ENCODE data around the gene NSUN2.
"Not testable (repeated sequence)": the region's sequence is repeated elsewhere in the genome, so short reads cannot be mapped to it uniquely, and the experiment has no call there.

NSUN2 gene

DNA sequence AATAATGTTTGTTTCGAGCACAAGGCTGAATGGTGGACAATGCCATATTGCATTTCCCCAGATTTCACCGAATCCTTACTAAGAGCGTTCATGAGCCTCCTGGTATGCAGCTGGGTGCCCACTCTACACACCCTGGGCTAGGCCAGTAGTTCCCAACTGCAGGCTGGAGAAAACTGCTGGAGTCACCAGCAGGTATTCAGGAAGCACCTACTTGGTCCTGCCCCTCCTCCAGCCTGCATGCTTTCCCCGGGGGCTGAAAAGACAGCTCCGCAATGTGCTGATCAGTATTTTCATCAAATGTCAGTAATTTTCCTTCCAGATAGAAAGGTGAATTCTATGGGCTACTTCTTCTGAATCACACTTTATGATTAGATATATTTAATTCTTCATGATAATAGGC, 34.8 kb upstream of the NSUN2 start:
- Histone ChIP-seq H3K9ac (ENCODE audit: low read length) (no peak overlapping the region), H3K4me1 (ENCODE audit: insufficient read depth, low read length) (no peaks in the 10 kb centered on the region), H3K27me3 (ENCODE audit: control insufficient read depth in 1 of 2, insufficient read depth in 2 of 2, low read length in 2 of 2) (no peaks in the 10 kb centered on the region), H3K27ac (ENCODE audit: low read depth, low read length) (no peak overlapping the region), H3K4me3 (ENCODE audit: low read depth in 1 of 2, low read length in 2 of 2) (no peak overlapping the region), H3K9me3 (ENCODE audit: low read length) (no peaks in the 10 kb centered on the region), H3K36me3 (ENCODE audit: insufficient read depth, low read length) (no peaks in the 10 kb centered on the region)

DNA sequence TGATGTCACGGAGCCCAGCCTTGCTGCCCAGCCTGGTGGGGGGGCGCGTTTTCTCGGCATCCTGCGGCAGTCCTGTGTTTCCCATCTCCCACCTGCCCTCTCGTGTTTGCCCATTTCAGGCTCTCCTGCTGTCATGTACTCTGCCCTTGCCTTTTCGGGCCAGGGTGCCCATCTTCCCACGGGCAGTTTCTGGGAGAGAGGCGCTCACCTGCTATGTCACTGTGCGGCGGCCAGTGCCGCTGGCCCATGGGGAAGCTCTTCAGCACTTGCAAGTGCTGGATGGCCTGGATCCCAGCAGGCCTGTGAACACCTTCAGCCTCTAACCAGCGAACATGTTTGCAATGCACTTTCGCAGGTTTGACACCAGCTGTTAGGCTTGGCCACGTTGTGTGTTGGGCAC, 33.9 kb upstream of the NSUN2 start:
- no peak overlapping the region for H3K27ac ChIP-seq (ENCODE audit: low read depth, low read length)
- H3K9ac ChIP-seq (ENCODE audit: low read length): no peak overlapping the region
- no peaks in the 10 kb centered on the region for H3K27me3 ChIP-seq (ENCODE audit: control insufficient read depth in 1 of 2, insufficient read depth in 2 of 2, low read length in 2 of 2)
- no peak overlapping the region for H3K4me3 ChIP-seq (ENCODE audit: low read depth in 1 of 2, low read length in 2 of 2)
- no peaks in the 10 kb centered on the region for H3K9me3 ChIP-seq (ENCODE audit: low read length)
- no peaks in the 10 kb centered on the region for H3K4me1 ChIP-seq (ENCODE audit: insufficient read depth, low read length)
- no peaks in the 10 kb centered on the region for H3K36me3 ChIP-seq (ENCODE audit: insufficient read depth, low read length)

DNA sequence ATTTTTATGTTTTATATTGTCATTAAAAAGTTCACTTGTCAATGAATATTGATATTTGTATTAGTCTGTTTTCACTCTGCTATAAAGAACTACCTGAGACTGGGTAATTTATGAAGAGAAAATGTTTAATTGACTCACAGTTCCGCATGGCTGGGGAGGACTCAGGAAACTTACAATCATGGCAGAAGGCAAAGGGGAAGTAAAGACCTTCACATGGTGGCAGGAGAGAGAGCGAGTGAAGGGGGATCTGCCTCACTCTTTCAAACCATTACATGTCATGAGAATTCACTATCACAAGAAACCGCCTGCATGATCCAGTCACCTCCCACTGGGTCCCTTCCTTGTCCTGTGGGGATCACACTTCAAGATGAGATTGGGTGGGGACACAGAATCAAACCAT, 27.8 kb upstream of the NSUN2 start:
- Histone ChIP-seq H3K9ac (ENCODE audit: low read length) (no peak overlapping the region), H3K27me3 (ENCODE audit: control insufficient read depth in 1 of 2, insufficient read depth in 2 of 2, low read length in 2 of 2) (no peaks in the 10 kb centered on the region), H3K9me3 (ENCODE audit: low read length) (no peaks in the 10 kb centered on the region), H3K4me3 (ENCODE audit: low read depth in 1 of 2, low read length in 2 of 2) (no peak overlapping the region), H3K4me1 (ENCODE audit: insufficient read depth, low read length) (no peaks in the 10 kb centered on the region), H3K36me3 (ENCODE audit: insufficient read depth, low read length) (peaks cover 13% of the 10 kb centered on the region), H3K27ac (ENCODE audit: low read depth, low read length) (no peak overlapping the region)

DNA sequence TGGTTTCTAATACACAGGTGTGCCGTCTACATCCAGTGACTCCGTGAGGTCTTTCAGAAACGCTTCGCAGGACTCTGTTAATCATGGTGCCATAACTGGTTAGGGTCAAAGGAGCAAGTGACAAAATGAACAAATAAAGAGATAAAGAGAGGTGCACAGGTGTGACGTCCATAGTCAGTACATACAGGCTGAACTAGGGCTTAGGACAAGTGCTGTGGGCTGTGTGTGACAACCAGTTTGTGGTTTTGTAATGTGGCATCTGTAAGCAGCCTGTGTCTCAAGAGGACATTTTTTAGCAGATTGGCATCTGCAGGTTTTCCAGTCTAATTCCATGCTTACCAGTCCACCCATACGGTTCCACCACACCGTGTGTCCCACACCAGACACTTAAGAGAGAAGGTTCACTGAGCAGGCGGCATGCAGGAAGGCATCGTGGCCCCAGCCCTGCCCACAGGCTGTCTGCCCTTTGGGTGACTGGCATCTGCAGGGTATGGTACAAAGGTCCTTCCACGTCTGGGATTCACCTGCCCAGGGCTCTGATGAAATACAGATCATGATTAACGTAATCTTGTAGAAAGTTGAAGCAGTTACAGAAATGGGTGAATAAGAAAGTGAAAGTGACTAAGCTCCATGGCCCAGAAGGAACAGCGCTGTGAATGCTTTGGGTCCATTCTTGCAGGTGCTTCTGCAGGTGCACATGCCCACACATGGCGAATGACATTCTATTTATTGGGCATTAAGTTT, 27.3 kb upstream of the NSUN2 start:
- no peak overlapping the region for H3K27ac ChIP-seq (ENCODE audit: low read depth, low read length)
- no peaks in the 10 kb centered on the region for H3K9me3 ChIP-seq (ENCODE audit: low read length)
- H3K4me1 ChIP-seq (ENCODE audit: insufficient read depth, low read length): no peaks in the 10 kb centered on the region
- H3K9ac ChIP-seq (ENCODE audit: low read length): no peak overlapping the region
- H3K4me3 ChIP-seq (ENCODE audit: low read depth in 1 of 2, low read length in 2 of 2): no peak overlapping the region
- no peaks in the 10 kb centered on the region for H3K27me3 ChIP-seq (ENCODE audit: control insufficient read depth in 1 of 2, insufficient read depth in 2 of 2, low read length in 2 of 2)
- H3K36me3 ChIP-seq (ENCODE audit: insufficient read depth, low read length): peaks cover 13% of the 10 kb centered on the region

DNA sequence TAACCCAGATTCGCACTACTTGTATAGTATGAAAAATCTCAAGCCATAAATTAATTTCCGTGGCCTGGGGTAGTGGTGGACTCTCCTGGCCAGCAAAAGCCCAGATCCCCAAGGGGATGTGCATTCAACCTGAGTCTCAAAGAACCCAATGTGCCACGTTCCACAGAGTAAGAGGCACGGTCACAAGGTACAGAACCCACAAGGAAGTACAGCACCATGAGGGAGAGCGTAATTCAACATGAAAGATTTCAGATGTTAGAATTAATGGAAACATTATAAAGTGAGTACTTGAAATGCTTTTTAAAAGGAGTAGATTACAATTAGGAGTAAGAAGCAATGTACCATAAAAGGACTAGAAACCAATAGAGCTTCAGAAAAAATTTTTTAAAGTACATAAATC, 23.8 kb upstream of the NSUN2 start:
- no peak overlapping the region for H3K4me3 ChIP-seq (ENCODE audit: low read depth in 1 of 2, low read length in 2 of 2)
- H3K9me3 ChIP-seq (ENCODE audit: low read length): no peaks in the 10 kb centered on the region
- no peak overlapping the region for H3K9ac ChIP-seq (ENCODE audit: low read length)
- no peaks in the 10 kb centered on the region for H3K4me1 ChIP-seq (ENCODE audit: insufficient read depth, low read length)
- H3K27me3 ChIP-seq (ENCODE audit: control insufficient read depth in 1 of 2, insufficient read depth in 2 of 2, low read length in 2 of 2): no peaks in the 10 kb centered on the region
- H3K27ac ChIP-seq (ENCODE audit: low read depth, low read length): no peak overlapping the region
- H3K36me3 ChIP-seq (ENCODE audit: insufficient read depth, low read length): peaks cover 13% of the 10 kb centered on the region

DNA sequence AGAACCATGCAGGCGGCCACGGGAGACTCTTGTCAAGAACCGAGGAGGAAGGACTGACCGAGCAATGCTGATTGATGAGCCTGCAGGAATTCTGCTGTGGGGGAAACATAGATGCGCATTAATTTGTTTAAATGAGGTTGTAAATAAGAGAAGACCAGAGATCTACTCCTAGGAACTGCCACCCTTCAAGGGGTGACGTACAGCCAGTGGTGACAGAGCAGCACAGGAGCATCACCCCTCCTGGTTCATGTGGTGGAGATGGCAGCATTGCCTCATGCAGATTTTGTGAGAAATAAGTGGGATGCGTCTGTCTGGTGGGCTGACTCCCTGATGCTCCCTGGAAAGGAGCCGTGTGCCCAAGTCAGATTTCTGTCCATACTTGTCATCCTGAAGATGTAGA, 22.6 kb upstream of the NSUN2 start:
- no peaks in the 10 kb centered on the region for H3K4me1 ChIP-seq (ENCODE audit: insufficient read depth, low read length)
- H3K9me3 ChIP-seq (ENCODE audit: low read length): no peaks in the 10 kb centered on the region
- H3K27ac ChIP-seq (ENCODE audit: low read depth, low read length): no peak overlapping the region
- H3K27me3 ChIP-seq (ENCODE audit: control insufficient read depth in 1 of 2, insufficient read depth in 2 of 2, low read length in 2 of 2): no peaks in the 10 kb centered on the region
- peaks cover 13% of the 10 kb centered on the region for H3K36me3 ChIP-seq (ENCODE audit: insufficient read depth, low read length)
- H3K9ac ChIP-seq (ENCODE audit: low read length): no peak overlapping the region
- H3K4me3 ChIP-seq (ENCODE audit: low read depth in 1 of 2, low read length in 2 of 2): no peak overlapping the region

DNA sequence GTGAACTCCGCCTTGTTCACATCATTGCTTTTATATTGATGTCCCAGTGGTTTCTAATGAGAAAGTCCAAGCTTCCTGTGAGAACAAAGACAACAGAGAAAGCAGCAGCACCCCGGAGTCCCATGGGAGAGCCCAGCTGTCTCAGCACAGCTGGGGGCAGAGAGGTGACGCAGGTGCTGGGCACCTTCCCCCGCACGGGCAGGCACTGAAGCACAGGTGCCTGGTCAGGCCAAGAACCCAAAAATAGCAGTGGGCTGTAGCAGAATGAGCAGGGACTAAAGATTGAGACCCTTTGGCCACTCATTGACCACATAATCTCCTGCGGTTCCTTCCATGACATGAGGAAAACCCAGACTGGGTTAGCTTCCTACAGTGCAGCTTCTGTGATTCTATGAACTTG, 19.2 kb upstream of the NSUN2 start:
- H3K4me3 ChIP-seq (ENCODE audit: low read depth in 1 of 2, low read length in 2 of 2): no peak overlapping the region
- H3K27ac ChIP-seq (ENCODE audit: low read depth, low read length): no peak overlapping the region
- no peaks in the 10 kb centered on the region for H3K27me3 ChIP-seq (ENCODE audit: control insufficient read depth in 1 of 2, insufficient read depth in 2 of 2, low read length in 2 of 2)
- H3K9me3 ChIP-seq (ENCODE audit: low read length): no peaks in the 10 kb centered on the region
- H3K9ac ChIP-seq (ENCODE audit: low read length): no peak overlapping the region
- peaks cover 7% of the 10 kb centered on the region for H3K36me3 ChIP-seq (ENCODE audit: insufficient read depth, low read length)
- no peaks in the 10 kb centered on the region for H3K4me1 ChIP-seq (ENCODE audit: insufficient read depth, low read length)

DNA sequence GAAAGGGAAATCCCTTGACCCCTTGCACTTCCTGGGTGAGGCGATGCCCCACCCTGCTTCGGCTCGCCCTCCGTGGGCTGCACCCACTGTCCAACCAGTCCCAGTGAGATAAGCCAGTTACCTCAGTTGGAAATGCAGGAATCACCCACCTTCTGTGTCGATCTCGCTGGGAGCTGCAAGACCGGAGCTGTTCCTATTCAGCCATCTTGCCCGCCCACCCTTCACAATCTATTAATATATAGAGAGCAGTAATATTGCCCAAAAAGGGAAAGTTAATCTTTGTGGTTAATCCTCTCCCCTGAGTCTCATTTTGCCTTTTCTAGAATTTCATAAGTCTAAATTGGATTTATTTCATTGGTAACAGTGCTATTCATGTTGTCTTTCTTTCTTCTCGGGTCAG, 16.8 kb upstream of the NSUN2 start:
- Histone ChIP-seq H3K27me3 (ENCODE audit: control insufficient read depth in 1 of 2, insufficient read depth in 2 of 2, low read length in 2 of 2) (no peaks in the 10 kb centered on the region), H3K4me1 (ENCODE audit: insufficient read depth, low read length) (no peaks in the 10 kb centered on the region), H3K27ac (ENCODE audit: low read depth, low read length) (no peak overlapping the region), H3K36me3 (ENCODE audit: insufficient read depth, low read length) (peaks cover 5% of the 10 kb centered on the region), H3K4me3 (ENCODE audit: low read depth in 1 of 2, low read length in 2 of 2) (no peak overlapping the region), H3K9ac (ENCODE audit: low read length) (no peak overlapping the region), H3K9me3 (ENCODE audit: low read length) (no peaks in the 10 kb centered on the region)

DNA sequence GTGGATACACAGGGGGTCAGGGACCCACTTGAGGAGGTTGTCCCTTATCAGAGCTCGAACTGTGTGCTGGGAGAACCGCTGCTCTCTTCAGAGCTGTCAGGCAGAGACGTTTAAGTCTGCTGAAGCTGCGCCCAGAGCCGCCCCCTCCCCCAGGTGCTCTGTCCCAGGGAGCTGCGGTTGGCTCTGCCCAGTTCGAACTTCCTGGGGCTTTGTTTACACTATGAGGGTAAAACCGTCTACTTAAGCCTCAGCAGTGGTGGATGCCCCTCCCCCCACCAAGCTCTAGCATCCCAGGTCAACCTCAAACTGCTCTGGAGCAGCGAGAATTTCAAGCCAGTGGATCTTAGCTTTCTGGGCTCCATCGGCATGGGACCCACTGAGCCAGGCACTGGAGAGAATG, 16.3 kb upstream of the NSUN2 start:
- H3K27ac ChIP-seq (ENCODE audit: low read depth, low read length): no peak overlapping the region
- H3K9ac ChIP-seq (ENCODE audit: low read length): no peak overlapping the region
- H3K4me3 ChIP-seq (ENCODE audit: low read depth in 1 of 2, low read length in 2 of 2): no peak overlapping the region
- no peaks in the 10 kb centered on the region for H3K27me3 ChIP-seq (ENCODE audit: control insufficient read depth in 1 of 2, insufficient read depth in 2 of 2, low read length in 2 of 2)
- H3K36me3 ChIP-seq (ENCODE audit: insufficient read depth, low read length): peaks cover 6% of the 10 kb centered on the region
- no peaks in the 10 kb centered on the region for H3K4me1 ChIP-seq (ENCODE audit: insufficient read depth, low read length)
- no peaks in the 10 kb centered on the region for H3K9me3 ChIP-seq (ENCODE audit: low read length)

DNA sequence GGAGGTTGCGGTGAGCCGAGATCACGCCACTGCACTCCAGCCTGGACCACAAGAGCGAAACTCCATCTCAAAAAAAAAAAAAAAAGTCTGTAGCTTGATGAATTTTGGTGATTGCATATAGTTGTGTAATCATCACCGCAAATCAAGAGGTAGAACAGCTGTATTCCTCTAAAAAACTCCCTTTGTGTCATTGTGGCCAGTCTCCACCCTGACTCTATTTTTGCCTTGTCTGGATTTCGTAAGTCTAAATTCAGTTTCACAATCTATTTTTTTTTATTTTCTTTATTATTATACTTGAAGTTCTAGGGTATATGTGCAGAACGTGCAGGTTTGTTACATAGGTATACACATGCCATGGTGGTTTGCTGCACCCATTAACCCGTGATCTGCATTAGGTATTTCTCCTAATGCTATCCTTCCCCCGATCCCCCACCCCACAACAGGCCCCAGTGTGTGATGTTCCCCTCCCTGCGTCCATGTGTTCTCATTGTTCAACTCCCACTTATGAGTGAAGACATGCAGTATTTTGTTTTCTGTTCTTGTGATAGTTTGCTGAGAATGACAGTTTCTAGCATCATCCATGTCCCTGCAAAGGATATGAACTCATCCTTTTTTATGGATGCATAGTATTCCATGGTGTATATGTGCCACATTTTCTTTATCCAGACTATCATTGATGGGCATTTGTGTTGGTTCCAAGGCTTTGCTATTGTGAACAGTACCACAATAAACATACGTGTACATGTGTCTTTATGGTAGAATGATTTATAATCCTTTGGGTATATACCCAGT, 12.9 kb upstream of the NSUN2 start:
- H3K9me3 ChIP-seq (ENCODE audit: low read length); H3K4me3 ChIP-seq (ENCODE audit: low read depth in 1 of 2, low read length in 2 of 2); H3K4me1 ChIP-seq (ENCODE audit: insufficient read depth, low read length); H3K9ac ChIP-seq (ENCODE audit: low read length); H3K27me3 ChIP-seq (ENCODE audit: control insufficient read depth in 1 of 2, insufficient read depth in 2 of 2, low read length in 2 of 2); H3K27ac ChIP-seq (ENCODE audit: low read depth, low read length); H3K36me3 ChIP-seq (ENCODE audit: insufficient read depth, low read length): not testable (repeated sequence)

DNA sequence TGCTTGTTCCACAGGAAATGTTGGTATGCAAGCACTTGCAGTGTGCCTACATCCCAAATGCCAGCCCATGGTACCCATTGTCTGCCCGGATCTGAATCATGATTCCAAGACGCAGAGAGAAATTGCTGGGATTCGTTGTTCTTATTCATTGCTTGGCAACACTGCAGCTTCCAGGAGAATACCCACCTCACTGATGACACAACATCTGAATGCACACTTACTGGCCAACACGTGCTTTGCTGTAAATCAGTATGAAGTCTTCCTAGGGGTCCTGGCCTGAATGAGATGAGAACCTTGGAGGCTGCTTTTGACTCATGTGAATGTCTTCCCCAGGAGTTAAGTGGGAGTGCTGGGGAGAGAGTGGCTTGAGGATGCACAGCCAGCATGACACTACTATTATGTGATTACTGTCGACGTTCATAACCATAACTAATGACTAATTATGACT, 12.0 kb upstream of the NSUN2 start:
- H3K27ac ChIP-seq (ENCODE audit: low read depth, low read length): no peak overlapping the region
- no peaks in the 10 kb centered on the region for H3K4me1 ChIP-seq (ENCODE audit: insufficient read depth, low read length)
- no peak overlapping the region for H3K9ac ChIP-seq (ENCODE audit: low read length)
- H3K9me3 ChIP-seq (ENCODE audit: low read length): no peaks in the 10 kb centered on the region
- H3K4me3 ChIP-seq (ENCODE audit: low read depth in 1 of 2, low read length in 2 of 2): no peak overlapping the region
- peaks cover 6% of the 10 kb centered on the region for H3K36me3 ChIP-seq (ENCODE audit: insufficient read depth, low read length)
- no peaks in the 10 kb centered on the region for H3K27me3 ChIP-seq (ENCODE audit: control insufficient read depth in 1 of 2, insufficient read depth in 2 of 2, low read length in 2 of 2)

DNA sequence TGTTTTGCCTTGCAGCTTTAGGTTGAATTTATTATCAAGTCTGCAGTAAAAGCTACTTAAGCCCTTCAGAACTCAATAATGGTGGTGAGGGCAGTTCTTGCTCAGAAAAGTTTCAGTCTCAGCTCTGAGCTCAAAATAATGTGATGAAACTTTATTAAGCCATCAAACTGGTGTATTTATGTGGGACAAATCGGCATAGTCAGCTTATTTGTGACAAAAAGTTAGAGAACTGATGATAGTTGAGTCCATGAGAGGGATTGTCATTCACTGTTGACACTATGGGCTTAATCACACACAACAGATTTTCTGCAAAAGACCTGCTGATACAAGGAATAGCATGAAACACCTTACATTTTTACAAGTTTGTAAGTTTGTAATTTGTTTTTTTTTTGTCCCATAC, 9.8 kb upstream of the NSUN2 start:
- Histone ChIP-seq H3K36me3 (ENCODE audit: insufficient read depth, low read length) (peaks cover 6% of the 10 kb centered on the region), H3K4me1 (ENCODE audit: insufficient read depth, low read length) (no peaks in the 10 kb centered on the region), H3K27ac (ENCODE audit: low read depth, low read length) (no peak overlapping the region), H3K9ac (ENCODE audit: low read length) (no peak overlapping the region), H3K9me3 (ENCODE audit: low read length) (no peaks in the 10 kb centered on the region), H3K4me3 (ENCODE audit: low read depth in 1 of 2, low read length in 2 of 2) (no peak overlapping the region), H3K27me3 (ENCODE audit: control insufficient read depth in 1 of 2, insufficient read depth in 2 of 2, low read length in 2 of 2) (no peaks in the 10 kb centered on the region)
